HUDEP-2 (cell line): ENCODE results near the gene EXD3.
A peak's percentile ranks its signal among the peaks of the same experiment; 100 is the strongest.
"Not testable (repeated sequence)": the region's sequence is repeated elsewhere in the genome, so short reads cannot be mapped to it uniquely, and the experiment has no call there.

ENCODE experiments used
- DNase-seq, 76 experiments: peaks; one replicate each; lab custom pipeline; 2025; ENCODE audit not compliant: unreplicated experiment in 76 of 76; lab: John Stamatoyannopoulos, UW

The EXD3 gene, protein sequence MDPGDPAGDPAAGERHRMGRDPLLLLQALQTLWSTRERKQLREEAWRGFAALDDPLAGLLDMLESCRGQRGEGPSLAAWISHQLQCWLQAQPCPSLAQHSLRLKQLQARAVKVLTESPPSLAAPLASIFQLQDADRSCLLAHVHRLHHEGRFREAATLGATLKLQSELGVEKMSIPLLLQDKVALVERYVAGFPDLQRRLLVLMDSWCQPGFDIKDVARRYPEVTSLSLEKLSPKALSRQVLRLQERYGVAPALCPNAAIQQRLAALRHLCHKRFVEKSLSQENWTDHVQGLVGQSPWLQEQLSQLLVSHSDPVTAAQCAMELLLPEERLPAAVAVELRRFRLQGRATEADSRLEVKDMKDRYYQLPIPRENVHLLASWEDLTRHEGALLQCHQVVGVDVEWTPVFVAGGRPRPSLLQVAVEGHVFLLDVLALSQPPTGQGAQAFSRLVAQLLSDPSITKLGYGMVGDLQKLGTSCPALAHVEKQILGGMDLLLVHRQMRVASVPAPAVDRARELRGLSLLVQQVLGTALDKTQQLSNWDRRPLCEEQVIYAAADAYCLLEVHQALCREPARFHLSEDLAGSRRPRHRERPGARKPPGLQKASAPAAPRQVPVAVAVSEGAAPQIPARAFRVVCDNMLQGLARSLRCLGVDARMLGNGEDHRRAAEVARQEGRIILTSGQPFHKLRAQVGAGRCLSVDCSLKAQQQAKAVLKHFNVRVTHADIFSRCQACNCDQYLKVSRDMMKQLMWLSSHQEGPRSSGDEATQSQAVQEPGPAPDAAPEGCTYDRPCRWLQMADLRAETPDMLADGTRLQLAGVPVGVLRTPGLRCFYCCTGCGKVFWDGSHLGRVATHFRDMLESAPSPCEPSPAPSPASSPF

DNA sequence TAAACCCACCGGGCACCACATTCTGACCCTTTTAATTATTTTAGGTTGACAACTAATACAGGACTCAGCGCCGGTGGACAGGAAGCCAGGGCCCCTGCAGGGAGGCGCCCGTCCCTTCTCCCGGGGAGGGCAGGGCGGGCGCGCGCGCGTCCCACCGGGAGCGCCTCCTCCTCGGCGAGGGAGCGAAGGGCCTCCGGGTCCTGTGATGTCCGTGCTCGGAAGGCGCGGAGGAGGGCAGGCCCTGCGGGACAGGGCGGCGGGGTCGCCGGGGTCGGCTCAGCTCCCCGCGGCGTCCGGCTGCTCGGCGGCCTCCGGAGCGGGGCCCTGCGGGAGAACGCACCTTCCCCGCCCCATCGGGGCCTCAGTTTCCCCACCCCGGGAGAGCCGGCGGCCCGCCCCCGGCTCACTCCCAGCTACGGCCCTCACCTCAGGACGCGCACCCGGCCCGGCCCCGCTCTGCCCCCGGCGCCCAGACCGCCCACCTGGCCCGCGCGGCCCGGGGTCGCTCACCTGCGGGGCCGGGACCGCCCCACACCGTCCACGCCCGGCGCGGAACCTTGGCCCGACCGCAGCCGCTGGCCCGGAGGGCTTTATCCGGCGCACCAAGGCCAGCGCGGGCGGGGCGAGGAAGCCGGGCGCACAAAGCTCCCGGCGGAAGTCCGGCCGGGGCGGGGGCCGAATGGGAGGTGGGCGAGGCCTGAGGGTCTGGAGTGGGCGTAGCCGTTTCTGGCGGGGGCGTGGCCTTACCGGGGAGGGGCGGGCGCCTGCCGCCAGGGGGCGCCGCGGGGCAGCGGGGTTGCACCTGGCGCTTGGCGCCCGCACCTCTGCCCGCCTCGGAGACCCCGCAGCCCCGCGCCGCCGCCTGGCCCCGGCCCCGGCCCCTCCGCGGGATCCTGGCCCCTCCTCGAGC is at the start of gene EXD3, which contains the start of gene NOXA1:
TSS of gene EXD3 (minus strand) at position 559 of the 910 bp plus-strand sequence. CDS start 27,805 bp downstream, outside the sequence.
TSS of gene NOXA1 (plus strand) at position 790 of the 910 bp plus-strand sequence. CDS start 137 bp downstream, outside the sequence.
- DNase-seq, result peak in 73 of 76 experiments; percentile 36 to 96 (median 89)

DNA sequence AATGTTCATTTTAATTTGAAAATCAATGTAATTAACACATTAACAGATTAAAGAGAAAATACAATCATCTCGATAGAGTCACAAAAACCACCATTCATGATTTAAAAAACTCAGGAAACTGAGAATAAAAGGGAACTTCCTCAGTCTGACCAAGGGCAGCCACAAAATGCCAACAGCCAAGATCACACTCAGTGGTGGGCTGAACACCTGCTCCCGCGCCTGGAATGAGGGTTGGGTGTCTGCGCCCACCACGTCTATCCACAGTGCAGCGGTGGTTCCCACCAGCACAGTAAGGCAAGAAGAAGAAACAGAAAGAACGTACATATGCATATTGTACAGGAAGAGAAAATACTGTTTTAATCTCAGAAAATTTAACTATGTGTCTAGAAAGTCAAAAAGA is 47.8 kb upstream of the EXD3 start:
- DNase-seq, result no peak

DNA sequence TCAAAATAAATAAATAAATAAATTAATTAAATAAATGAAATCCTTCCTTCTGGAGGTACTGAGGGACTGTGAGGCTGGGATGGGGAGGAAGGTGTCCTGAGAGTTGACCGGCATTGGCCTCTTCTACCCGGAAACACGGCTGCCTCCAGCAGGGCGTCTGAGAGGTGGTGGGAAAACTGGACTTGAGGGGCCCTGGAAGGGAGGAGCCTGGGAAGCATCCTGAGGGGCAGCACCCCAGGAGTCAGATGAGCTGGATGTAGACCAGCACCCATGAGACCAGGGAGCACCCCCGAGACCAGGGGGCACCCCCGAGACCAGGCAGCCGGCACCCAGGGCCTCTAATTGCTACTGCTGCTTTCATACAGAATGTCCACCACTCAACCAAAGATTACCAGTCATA is 44.9 kb upstream of the EXD3 start:
- DNase-seq, result no peak

DNA sequence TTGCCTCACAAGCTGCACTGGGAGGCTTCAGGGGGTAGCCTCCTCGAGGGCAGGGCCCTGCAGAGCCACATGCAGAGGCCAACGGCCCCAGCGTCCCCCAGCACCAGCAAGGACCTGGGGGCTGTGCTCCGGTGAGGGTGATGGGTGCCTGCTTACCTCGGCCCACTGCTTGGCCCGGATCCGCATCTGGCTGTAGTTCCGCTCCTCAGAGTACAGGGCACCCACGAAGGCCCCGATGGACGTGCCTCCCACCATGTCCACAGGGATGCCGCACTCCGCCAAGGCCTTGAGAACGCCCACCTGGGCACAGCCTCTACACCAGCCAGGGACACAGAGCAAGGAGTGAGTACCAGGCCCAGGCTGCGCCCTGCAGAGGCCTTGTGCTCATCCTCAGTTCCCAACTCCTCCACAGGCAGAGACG is 44.2 kb upstream of the EXD3 start:
- no peak for DNase-seq

GRCh38 chr9:137466389-137467085 is 43.6 kb upstream of the EXD3 start:
- not testable (repeated sequence) for DNase-seq

GRCh38 chr9:137465720-137466388 is 42.9 kb upstream of the EXD3 start:
- DNase-seq, result no peak

DNA sequence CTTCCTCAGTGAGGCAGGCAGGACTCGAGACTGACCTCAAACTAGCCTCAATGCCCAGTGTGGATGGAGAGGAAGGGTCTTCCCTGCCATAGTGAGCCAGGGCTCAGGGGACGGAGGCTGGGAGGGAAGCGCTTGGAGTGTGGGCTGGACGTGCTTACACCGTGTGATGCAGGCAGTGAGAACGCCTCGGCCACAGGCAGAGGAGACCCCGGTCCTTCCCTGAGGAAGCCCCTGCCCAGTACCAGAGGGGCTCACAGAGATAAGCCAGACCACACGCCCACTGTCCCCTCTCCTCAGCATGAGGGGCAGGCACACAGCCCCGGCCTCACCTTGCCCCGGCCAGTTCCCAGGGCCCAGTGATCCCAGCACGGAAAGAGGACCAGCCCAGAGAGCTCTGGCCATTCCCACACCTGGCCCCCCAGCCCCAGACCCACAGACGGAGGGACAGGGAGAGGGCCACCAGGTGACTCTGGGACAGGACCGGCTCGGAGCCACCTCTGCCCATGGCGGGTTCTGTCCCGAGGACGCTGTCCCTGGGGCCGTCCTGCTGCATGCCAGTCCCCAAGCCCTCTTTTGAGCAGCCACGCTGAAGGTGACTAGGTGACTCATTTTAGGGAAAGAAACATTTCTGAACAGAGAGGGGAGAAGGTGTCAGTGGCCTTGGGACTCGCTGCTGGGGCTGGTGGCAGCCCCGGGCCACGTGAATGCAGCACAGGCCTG is 42.2 kb upstream of the EXD3 start:
- no peak for DNase-seq

DNA sequence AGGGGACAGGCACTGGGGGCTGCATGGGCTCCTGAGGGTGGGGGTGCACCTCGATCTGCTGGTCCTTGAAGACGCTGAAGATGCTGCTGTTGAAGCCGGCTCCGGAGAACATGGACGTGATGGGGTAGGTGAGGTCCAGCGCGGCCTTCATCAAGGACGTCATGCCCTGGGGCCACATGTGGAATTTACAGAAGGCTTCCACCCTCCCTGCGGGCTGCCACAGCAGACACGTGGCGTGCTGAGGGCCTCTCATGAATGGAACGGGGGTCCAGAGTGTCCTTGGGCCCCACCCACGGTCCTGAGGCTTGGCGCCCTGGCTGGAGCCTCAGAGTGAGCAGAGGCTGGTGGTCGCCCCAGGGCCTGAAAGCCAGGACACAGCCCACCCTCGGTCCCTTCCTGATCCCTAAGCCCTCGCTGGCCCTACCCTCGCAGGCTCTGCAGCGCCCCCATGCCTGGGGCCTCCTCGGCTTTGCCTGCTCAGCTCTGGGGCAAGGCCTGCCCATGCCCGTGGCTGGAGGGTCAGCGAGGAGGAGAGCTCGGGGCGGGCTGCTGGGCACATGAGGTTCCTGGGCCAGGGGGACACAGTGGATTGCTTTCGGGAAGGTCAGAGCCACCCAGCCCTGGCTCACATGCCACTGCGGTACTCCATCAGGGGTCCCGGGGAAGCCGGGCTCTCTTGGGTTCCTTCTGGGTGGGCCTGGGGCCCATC is 41.5 kb upstream of the EXD3 start:
- no peak for DNase-seq

GRCh38 chr9:137463931-137464290 is 40.9 kb upstream of the EXD3 start:
- no peak for DNase-seq

GRCh38 chr9:137462986-137463930 is 40.3 kb upstream of the EXD3 start:
- DNase-seq, result no peak

GRCh38 chr9:137462396-137462985 is 39.5 kb upstream of the EXD3 start:
- DNase-seq, result no peak

DNA sequence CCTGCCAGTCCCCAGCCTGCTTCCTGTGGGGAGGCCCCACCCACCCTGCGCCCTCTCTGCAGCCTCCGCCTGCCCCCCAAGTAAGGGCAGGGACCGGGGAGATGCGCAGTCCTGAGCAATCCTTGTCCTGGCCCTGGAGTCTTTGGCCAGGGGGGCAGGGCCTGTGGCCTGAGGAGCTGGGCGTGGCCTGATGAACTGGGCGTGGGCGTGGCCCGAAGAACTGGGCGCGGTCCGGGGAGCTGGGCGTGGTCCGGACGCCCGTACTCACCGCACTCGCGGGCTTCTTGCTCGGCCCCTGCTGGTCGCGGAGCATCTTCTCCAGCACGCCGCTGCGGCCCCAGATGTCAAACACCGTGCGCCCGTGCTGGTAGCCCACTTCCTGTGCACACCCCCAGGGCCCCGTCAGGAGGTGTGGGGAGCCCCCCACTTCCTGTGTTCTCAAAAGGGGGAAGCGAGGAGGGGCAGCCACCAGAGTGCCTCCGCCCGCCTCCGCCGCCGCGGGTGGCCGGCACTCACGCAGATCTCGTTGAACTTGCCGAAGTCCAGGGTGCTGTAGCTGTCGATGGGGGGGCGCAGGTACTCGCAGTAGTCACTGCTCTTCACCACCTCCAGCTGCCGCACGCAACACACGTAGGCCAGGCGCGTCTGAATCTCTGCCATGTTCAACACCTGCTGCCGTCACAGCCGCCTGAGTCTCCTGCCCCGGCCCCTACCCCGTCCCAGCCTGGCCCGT is 38.9 kb upstream of the EXD3 start:
- DNase-seq, result peak in 65 of 76 experiments; percentile 5 to 78 (median 56)

- no peak for DNase-seq
Measured at GRCh38 chr9:137461316-137461662, 38.3 kb upstream of the EXD3 start.

DNA sequence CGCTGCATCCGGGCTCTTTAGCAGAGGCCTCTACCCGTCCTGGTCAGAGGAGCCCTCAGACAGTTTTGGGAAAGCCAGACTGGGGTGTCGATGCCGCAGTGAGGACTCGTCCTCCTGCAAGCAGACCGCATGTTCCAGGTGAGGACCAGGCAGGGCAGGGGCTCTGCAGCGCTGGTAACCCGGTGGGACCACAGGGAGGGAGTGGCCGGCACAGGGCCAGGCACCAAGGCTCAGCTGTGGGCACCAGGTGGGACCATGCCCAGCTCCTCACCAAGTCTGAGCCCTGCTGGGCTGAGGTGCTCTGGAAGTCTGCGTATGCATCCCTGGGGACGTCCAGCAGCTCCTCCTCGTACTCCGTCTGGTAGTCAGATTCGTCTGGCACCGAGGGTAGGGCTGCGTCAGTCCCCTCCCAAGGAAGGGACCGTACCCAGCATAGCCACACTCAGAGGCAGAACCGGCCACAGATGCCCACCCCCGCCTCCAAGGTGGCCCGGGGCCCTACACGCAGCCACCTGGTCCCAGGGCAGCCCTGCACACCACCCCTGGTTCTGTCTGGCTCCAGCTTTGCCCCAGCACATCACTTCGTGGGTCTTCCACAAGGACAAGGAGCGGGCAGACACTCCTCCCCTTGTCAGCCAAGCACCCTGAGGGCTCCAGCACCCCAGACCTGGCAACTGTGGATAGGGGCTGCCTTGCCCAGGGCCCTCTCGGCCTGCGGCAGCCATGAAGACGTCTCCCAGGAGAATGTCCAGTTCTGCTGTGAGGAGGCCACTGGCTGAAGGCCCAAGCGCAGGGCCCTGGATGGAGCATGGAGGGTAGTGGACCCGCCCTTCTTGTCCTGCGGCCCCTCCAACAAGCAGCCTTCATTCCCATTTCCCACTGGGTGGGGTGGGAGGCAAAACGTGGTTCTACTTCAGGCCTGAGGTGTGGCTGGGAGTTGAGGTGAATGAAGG is 37.7 kb upstream of the EXD3 start:
- no peak for DNase-seq
